HepG2 (cell line): ENCODE results near the gene SLC17A5. TPM values are rescaled to one million over a fixed set of nuclear protein-coding genes. Genes with fewer than 3 reads are reported as not detected.

Experiments used
- ATRX ChIP-seq: sonication (generic); formaldehyde crosslinking; IDR thresholded peaks from 2 replicates; pipeline ENCODE4 v1.4.0; 2020; ENCODE audit warnings: missing genetic modification reagents, borderline replicate concordance
- CEBPB ChIP-seq: IDR thresholded peaks from 2 replicates; pipeline ENCODE4 v1.6.1; 2011; ENCODE audit warnings: low read depth, low read length, improper control_type of control experiment, borderline replicate concordance
- FOXA3 ChIP-seq: IDR thresholded peaks from 2 replicates; pipeline ENCODE4 v1.6.1; 2016; ENCODE audit warnings: missing genetic modification reagents, missing compliant biosample characterization
- FOXP1 ChIP-seq, 2 experiments: fragments of 450-650 bp in 1 of 2; IDR thresholded peaks; 2 replicates each; pipeline ENCODE4 v1.6.1; 2017 to 2018; ENCODE audit warnings: antibody characterized with exemption in 1 of 2
- HMG20A ChIP-seq: IDR thresholded peaks from 2 replicates; pipeline ENCODE4 v1.6.1; 2016; ENCODE audit warnings: borderline replicate concordance
- HMG20B ChIP-seq: conservative IDR thresholded peaks from 2 replicates; pipeline ENCODE4 v1.6.1; 2016; ENCODE audit warnings: missing genetic modification reagents, missing compliant biosample characterization
- HNRNPLL ChIP-seq: fragments of 200-400 bp; formaldehyde crosslinking; IDR thresholded peaks from 2 replicates; pipeline ENCODE4 v1.6.1; 2017; ENCODE audit warnings: mild to moderate bottlenecking, low read depth, low read length; ENCODE audit not compliant: poor library complexity, severe bottlenecking
- KLF15 ChIP-seq: sonication (generic); formaldehyde crosslinking; IDR thresholded peaks from 2 replicates; pipeline ENCODE4 v1.8.1; 2023; ENCODE audit warnings: borderline replicate concordance, mild to moderate bottlenecking, inconsistent platforms, missing genetic modification reagents, mixed read lengths
- RBFOX2 ChIP-seq: fragments of 200-400 bp; formaldehyde crosslinking; IDR thresholded peaks from 2 replicates; pipeline ENCODE4 v1.6.1; 2017; ENCODE audit warnings: low read depth, mild to moderate bottlenecking, low read length
- SRSF4 ChIP-seq: fragments of 200-400 bp; formaldehyde crosslinking; IDR thresholded peaks from one replicate; pipeline ENCODE4 v1.6.1; 2018; ENCODE audit warnings: mild to moderate bottlenecking, low read depth, low read length, moderate library complexity; ENCODE audit not compliant: poor library complexity, severe bottlenecking
- TFAP4 ChIP-seq: sonication (generic); IDR thresholded peaks from 2 replicates; pipeline ENCODE4 v1.6.1; 2016; ENCODE audit warnings: low read depth, borderline replicate concordance
- XRCC5 ChIP-seq: fragments of 200-400 bp; formaldehyde crosslinking; optimal IDR thresholded peaks from 2 replicates; pipeline ENCODE3; 2017; ENCODE audit warnings: mild to moderate bottlenecking, low read length
- ZNF253 ChIP-seq: sonication (generic); formaldehyde crosslinking; IDR thresholded peaks from 2 replicates; pipeline ENCODE4 v1.8.0; 2022; ENCODE audit warnings: mild to moderate bottlenecking, missing genetic modification reagents, borderline replicate concordance
- ZNF580 ChIP-seq: IDR thresholded peaks from 2 replicates; pipeline ENCODE4 v1.6.1; 2016; ENCODE audit warnings: low read depth, borderline replicate concordance
- polyA plus RNA-seq, 8 experiments: library from polyadenylated mRNA; depleted of rRNA in 3 of 8; stranded (reverse) in 7 of 8; unstranded in 1 of 8; fragments of >200 nt; fragmentation: Illumina TruSeq in 4 of 8; extraction: Trizol in 4 of 8; gene quantifications; 2 replicates each; pipeline versions ENCODE4 v1.2.1 to v1.2.3, GENCODE V29; 2011 to 2016; ENCODE audit warnings: low read depth in 4 of 8, missing spikeins in 1 of 8, mixed read lengths in 1 of 8; ENCODE audit not compliant: insufficient read depth in 1 of 8
- total RNA-seq, 5 experiments: library from RNA; depleted of rRNA; stranded (reverse); fragments of >200 nt; fragmentation: Illumina TruSeq; extraction: Trizol; gene quantifications; 2 replicates each; pipeline ENCODE4 v1.2.3, GENCODE V29; 2016; ENCODE audit warnings: low read depth in 1 of 5
- TF ChIP-seq, protein P1 (sequence below): sonication (generic); formaldehyde crosslinking; IDR thresholded peaks from 2 replicates; pipeline ENCODE4 v1.4.0; 2020; ENCODE audit warnings: missing genetic modification reagents
- TF ChIP-seq, protein P2 (sequence below): sonication (generic); formaldehyde crosslinking; IDR thresholded peaks from 2 replicates; pipeline ENCODE4 v1.9.0; 2022; ENCODE audit warnings: low read depth, missing genetic modification reagents
- TF ChIP-seq, protein P3 (sequence below): sonication (generic); formaldehyde crosslinking; IDR thresholded peaks from 2 replicates; pipeline ENCODE4 v1.5.1; 2020; ENCODE audit warnings: missing genetic modification reagents, mild to moderate bottlenecking, borderline replicate concordance
- TF ChIP-seq, protein P4 (sequence below): sonication (generic); formaldehyde crosslinking; IDR thresholded peaks from 2 replicates; pipeline ENCODE4 v1.5.0; 2020; ENCODE audit warnings: mild to moderate bottlenecking, missing genetic modification reagents

SLC17A5 gene
- total and polyA plus RNA-seq, 2 of the 13 experiments (the other 11 are each of a cell fraction or from before 2014, with no cell fraction given): 18.3 to 20.5 TPM

DNA sequence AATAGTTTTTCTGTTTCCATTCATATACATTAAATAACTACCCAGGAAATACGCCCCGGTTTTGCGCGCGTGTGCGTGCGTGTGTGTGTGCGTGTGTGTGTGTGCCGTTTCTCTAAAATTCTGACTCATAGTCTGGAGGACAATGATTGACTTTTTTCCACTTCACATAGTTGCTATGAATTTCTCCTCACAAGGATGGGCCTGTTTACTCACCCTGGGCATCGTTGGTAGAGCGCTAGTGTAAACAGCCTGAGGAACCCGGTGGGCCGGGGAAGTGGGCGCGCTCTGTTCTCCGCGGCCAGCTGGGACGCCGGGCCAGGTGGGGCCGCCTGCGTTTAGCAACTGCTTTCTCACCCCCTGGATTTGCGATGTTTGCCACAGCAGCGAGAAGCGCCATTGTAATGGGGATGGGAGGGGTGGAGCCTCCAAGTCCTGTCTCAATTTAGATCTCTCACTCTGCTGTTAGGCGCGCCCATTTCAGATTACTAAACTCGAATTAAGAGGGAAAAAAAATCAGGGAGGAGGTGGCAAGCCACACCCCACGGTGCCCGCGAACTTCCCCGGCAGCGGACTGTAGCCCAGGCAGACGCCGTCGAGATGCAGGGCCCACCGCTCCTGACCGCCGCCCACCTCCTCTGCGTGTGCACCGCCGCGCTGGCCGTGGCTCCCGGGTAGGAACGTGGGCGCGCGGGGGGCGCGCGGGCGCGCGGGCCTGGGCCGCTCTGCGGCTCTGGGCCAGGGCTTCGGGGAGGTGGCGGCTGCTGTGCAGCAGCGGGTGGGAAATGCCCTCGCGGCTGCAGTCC is 42.0 kb upstream of the SLC17A5 start, which contains the start of gene CD109 (continued):
- TF ChIP-seq RBFOX2 (peak; percentile 69), ZNF580 (no peak), CEBPB (0 out of 2 replicates have a peak, but pooled peaks have one; percentile 2), TFAP4 (peak; percentile 60; the same call in 1 of the 2 replicates), ZNF253 (CRISPR knock-in tag) (peak; percentile 61; the same call in 1 of the 2 replicates), FOXP1 (IDR thresholded peaks at IDR 0.05) (no peak), FOXP1 (CRISPR knock-in tag; IDR thresholded peaks at IDR 0.05) (peak; percentile 67), HNRNPLL (peak; percentile 66), HMG20A (CRISPR knock-in tag) (peak; percentile 24; the same call in 1 of the 2 replicates), ATRX (CRISPR knock-in tag) (no peak), KLF15 (CRISPR knock-in tag) (no peak), FOXA3 (CRISPR knock-in tag) (peak; percentile 85), SRSF4 (no peak), HMG20B (no peak), XRCC5 (peak; percentile 60)
- TF ChIP-seq, protein P1, sequence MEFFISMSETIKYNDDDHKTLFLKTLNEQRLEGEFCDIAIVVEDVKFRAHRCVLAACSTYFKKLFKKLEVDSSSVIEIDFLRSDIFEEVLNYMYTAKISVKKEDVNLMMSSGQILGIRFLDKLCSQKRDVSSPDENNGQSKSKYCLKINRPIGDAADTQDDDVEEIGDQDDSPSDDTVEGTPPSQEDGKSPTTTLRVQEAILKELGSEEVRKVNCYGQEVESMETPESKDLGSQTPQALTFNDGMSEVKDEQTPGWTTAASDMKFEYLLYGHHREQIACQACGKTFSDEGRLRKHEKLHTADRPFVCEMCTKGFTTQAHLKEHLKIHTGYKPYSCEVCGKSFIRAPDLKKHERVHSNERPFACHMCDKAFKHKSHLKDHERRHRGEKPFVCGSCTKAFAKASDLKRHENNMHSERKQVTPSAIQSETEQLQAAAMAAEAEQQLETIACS (CRISPR knock-in tag): peak; percentile 71; the same call in 1 of the 2 replicates
- TF ChIP-seq, protein P2, sequence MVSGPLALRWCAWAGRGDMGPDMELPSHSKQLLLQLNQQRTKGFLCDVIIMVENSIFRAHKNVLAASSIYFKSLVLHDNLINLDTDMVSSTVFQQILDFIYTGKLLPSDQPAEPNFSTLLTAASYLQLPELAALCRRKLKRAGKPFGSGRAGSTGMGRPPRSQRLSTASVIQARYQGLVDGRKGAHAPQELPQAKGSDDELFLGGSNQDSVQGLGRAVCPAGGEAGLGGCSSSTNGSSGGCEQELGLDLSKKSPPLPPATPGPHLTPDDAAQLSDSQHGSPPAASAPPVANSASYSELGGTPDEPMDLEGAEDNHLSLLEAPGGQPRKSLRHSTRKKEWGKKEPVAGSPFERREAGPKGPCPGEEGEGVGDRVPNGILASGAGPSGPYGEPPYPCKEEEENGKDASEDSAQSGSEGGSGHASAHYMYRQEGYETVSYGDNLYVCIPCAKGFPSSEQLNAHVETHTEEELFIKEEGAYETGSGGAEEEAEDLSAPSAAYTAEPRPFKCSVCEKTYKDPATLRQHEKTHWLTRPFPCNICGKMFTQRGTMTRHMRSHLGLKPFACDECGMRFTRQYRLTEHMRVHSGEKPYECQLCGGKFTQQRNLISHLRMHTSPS (CRISPR knock-in tag): 0 out of 2 replicates have a peak, but pooled peaks have one; percentile 33
- TF ChIP-seq, protein P3, sequence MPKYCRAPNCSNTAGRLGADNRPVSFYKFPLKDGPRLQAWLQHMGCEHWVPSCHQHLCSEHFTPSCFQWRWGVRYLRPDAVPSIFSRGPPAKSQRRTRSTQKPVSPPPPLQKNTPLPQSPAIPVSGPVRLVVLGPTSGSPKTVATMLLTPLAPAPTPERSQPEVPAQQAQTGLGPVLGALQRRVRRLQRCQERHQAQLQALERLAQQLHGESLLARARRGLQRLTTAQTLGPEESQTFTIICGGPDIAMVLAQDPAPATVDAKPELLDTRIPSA (CRISPR knock-in tag): no peak
- TF ChIP-seq, protein P4, sequence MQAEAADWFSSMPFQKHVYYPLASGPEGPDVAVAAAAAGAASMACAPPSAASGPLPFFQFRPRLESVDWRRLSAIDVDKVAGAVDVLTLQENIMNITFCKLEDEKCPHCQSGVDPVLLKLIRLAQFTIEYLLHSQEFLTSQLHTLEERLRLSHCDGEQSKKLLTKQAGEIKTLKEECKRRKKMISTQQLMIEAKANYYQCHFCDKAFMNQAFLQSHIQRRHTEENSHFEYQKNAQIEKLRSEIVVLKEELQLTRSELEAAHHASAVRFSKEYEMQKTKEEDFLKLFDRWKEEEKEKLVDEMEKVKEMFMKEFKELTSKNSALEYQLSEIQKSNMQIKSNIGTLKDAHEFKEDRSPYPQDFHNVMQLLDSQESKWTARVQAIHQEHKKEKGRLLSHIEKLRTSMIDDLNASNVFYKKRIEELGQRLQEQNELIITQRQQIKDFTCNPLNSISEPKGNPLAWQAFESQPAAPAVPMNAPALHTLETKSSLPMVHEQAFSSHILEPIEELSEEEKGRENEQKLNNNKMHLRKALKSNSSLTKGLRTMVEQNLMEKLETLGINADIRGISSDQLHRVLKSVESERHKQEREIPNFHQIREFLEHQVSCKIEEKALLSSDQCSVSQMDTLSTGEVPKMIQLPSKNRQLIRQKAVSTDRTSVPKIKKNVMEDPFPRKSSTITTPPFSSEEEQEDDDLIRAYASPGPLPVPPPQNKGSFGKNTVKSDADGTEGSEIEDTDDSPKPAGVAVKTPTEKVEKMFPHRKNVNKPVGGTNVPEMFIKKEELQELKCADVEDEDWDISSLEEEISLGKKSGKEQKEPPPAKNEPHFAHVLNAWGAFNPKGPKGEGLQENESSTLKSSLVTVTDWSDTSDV (CRISPR knock-in tag): no peak
